ENCODE measurements around the gene DENND5B.
"Not testable (repeated sequence)": the region's sequence is repeated elsewhere in the genome, so short reads cannot be mapped to it uniquely, and the experiment has no call there.

Gene DENND5B

GRCh38 chr12:31485571-31485970, 105.4 kb downstream of the DENND5B start:
- Mint-ChIP-seq H3K4me1 (peaks cover 29% of the 10 kb centered on the region), H3K27ac (no peak overlapping the region), H3K27me3 (no peaks in the 10 kb centered on the region), H3K4me3 (no peak overlapping the region), H3K36me3 (peaks cover 38% of the 10 kb centered on the region), H3K9me3 (no peaks in the 10 kb centered on the region)
- no peak for ATAC-seq

DNA sequence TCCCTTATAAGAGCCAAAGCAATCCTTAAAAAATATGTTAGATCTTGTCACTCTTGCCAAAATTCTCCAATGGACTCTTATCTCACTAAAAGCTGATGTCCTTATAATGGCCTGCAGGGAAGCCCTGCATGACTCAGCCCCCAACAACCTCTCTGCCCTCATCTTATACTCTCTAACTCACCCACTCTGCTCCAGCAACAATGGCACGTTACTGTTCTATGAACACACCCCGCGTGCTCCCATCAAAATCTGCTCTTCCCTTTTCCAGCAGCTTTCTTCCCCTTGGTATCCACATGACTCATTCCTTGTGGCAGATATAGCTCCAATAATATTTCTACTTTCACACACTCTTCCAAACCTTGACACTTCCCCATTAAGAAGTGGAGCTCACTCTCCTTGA, 108.1 kb downstream of the DENND5B start:
- Mint-ChIP-seq H3K27ac (no peak overlapping the region), H3K4me1 (peaks cover 46% of the 10 kb centered on the region), H3K36me3 (peaks cover 28% of the 10 kb centered on the region), H3K27me3 (no peaks in the 10 kb centered on the region), H3K4me3 (no peak overlapping the region), H3K9me3 (no peaks in the 10 kb centered on the region)
- ATAC-seq = no peak

DNA sequence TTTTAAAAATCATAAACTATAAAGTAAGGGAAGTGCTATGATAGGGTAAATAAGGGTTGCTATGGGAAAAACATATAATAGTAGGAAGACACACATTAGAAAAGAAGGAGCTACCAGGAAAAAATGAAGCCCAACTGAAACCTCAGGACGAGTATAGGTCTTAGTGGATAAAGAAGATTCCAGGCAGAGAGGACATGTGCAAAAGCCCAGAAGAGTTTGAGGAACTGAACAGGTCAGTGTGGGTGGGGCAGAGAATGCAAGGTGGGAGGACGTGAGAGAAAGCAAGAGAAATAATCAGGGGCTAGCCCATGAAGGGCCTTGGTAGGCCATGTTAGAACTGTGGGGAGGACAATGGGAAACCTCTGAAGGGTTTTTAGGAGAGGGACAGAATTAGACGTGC, 109.5 kb downstream of the DENND5B start:
- Mint-ChIP-seq H3K27me3 (no peaks in the 10 kb centered on the region), H3K9me3 (no peaks in the 10 kb centered on the region), H3K4me1 (peaks cover 55% of the 10 kb centered on the region), H3K27ac (no peak overlapping the region), H3K4me3 (no peak overlapping the region), H3K36me3 (peaks cover 35% of the 10 kb centered on the region)
- ATAC-seq = peak; percentile 45

- Mint-ChIP-seq H3K27ac (peak overlapping the region; percentile 9), H3K27me3 (no peaks in the 10 kb centered on the region), H3K4me3 (no peak overlapping the region), H3K36me3 (peaks cover 38% of the 10 kb centered on the region), H3K4me1 (peaks cover 58% of the 10 kb centered on the region), H3K9me3 (no peaks in the 10 kb centered on the region)
- ATAC-seq = no peak
Observed at GRCh38 chr12:31479516-31480210, 111.3 kb downstream of the DENND5B start.

- H3K27me3 Mint-ChIP-seq = no peaks in the 10 kb centered on the region
- ATAC-seq = no peak
Observed at GRCh38 chr12:31478898-31479297, 112.0 kb downstream of the DENND5B start.

DNA sequence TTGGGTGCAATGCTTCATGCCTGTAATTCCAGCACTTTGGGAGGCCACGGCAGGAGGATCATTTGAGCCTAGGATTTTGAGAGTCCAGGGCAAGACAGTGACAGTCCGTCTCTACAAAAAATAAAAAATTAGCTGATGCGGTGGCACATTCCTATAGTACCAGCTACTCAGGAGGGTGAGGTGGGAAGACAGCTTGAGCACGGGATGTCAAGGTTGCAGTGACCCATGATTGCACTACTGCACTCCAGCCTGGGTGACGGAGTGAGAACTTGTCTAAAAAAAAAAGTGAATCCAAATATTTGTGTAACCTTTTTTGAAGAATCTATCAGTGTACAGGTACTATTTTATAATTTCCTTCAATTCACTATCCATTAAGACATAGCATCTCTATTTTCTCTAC, 112.5 kb downstream of the DENND5B start:
- H3K27ac Mint-ChIP-seq = no peak overlapping the region
- H3K4me1 Mint-ChIP-seq = peaks cover 58% of the 10 kb centered on the region
- H3K27me3 Mint-ChIP-seq = no peaks in the 10 kb centered on the region

More at GRCh38 chr12:31478898-31479297, 112.0 kb downstream of the DENND5B start:
- Mint-ChIP-seq H3K4me1 (peaks cover 58% of the 10 kb centered on the region), H3K36me3 (peaks cover 38% of the 10 kb centered on the region), H3K27ac (peak overlapping the region; percentile 9), H3K9me3 (no peaks in the 10 kb centered on the region), H3K4me3 (no peak overlapping the region)

GRCh38 chr12:31477687-31478086, 113.2 kb downstream of the DENND5B start:
- Mint-ChIP-seq H3K4me1 (peaks cover 54% of the 10 kb centered on the region), H3K36me3 (peaks cover 33% of the 10 kb centered on the region), H3K4me3 (no peak overlapping the region), H3K27me3 (no peaks in the 10 kb centered on the region), H3K9me3 (no peaks in the 10 kb centered on the region), H3K27ac (no peak overlapping the region)
- no peak for ATAC-seq

More for the DNA sequence above, 112.5 kb downstream of the DENND5B start:
- Mint-ChIP-seq H3K9me3 (no peaks in the 10 kb centered on the region), H3K4me3 (no peak overlapping the region), H3K36me3 (peaks cover 38% of the 10 kb centered on the region)
- ATAC-seq = no peak

DNA sequence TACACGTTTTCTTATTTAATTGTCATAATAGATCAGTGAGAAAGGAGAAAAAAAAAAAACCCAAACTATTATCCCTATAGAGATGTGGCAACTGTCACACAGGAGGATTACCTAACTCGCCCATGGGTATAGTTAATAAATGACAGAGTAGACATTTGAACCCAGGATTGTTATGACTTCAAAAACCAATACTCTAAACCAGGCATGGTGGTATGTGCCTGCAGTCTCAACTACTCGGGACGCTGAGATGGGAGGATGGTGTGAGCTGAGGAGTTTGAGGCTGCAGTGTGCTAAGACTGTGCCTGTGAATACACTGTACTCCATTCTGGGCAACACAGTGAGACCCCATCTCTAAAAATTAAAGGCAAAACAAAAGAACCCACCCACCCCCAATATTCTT, 114.5 kb downstream of the DENND5B start:
- Mint-ChIP-seq H3K27me3 (no peaks in the 10 kb centered on the region), H3K27ac (no peak overlapping the region), H3K36me3 (peaks cover 24% of the 10 kb centered on the region), H3K4me1 (peaks cover 42% of the 10 kb centered on the region), H3K4me3 (no peak overlapping the region), H3K9me3 (no peaks in the 10 kb centered on the region)
- ATAC-seq = no peak

- not testable (repeated sequence) for ATAC-seq, H3K4me3 Mint-ChIP-seq, H3K9me3 Mint-ChIP-seq, H3K27ac Mint-ChIP-seq, H3K27me3 Mint-ChIP-seq
- Mint-ChIP-seq H3K36me3 (peaks cover 22% of the 10 kb centered on the region), H3K4me1 (peaks cover 36% of the 10 kb centered on the region)
Observed at GRCh38 chr12:31475610-31476009, 115.3 kb downstream of the DENND5B start.

DNA sequence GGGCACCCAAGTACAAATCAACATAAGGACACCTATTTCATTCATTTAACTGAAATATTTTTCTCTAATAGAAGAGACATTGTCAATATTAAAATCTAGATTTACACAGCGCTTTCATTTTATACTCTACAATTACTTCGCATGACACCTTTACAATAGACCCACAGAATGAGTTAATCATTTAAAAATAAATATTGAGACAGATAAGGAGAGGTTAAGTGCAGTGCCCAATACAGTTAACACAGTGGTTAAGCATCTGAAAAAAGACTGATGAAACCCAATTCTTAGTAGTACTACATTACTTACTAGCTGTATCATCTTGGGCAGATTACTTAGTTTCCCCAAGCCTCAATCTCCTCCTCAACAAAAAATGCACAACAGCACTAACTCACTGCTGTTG, 116.2 kb downstream of the DENND5B start:
- no peak for ATAC-seq
- Mint-ChIP-seq H3K27me3 (no peaks in the 10 kb centered on the region), H3K27ac (no peak overlapping the region), H3K9me3 (no peaks in the 10 kb centered on the region), H3K4me1 (peaks cover 29% of the 10 kb centered on the region), H3K4me3 (no peak overlapping the region), H3K36me3 (peaks cover 24% of the 10 kb centered on the region)

DNA sequence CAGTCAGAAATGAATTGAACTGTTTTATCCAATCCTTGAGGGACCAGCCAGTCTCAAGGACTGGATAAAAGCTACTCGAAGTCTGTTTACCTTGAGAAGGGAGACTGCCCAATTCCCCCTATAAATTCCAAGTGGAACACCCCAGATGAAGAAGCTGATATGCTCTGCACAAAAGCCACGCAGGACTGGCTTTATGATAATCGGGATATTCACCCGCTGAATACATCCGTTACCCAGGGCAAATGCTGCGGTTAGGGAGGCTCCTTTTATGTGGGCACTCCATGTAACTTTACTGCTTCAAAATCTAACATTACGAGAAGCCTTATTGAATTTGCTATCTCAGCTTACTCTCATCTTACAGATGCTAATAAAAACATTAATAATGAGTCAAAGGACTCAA, 119.1 kb downstream of the DENND5B start:
- Mint-ChIP-seq H3K4me1 (peaks cover 22% of the 10 kb centered on the region), H3K4me3 (no peak overlapping the region), H3K36me3 (peaks cover 23% of the 10 kb centered on the region), H3K27me3 (no peaks in the 10 kb centered on the region), H3K27ac (no peak overlapping the region), H3K9me3 (no peaks in the 10 kb centered on the region)
- ATAC-seq = no peak

DNA sequence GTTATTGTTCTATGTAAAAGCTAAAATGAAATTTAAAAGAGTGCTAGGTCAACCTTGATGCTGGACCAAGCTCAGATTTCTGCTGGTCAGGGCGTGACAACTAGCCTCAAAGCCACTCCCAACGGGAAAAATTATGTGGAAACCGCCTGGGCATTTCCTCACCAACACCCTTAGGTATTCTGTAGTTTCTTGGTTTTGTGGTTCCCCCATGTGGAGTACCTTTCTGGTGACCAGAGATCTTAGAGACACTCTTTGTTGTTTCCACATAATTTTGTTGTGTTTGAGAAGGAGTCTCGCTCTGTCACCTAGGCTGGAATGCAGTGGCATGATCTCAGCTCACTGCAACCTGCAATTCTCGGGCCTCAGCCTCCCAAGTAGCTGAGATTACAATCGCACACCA, 119.9 kb downstream of the DENND5B start:
- Mint-ChIP-seq H3K4me1 (peaks cover 19% of the 10 kb centered on the region), H3K9me3 (no peaks in the 10 kb centered on the region), H3K27ac (no peak overlapping the region)

DNA sequence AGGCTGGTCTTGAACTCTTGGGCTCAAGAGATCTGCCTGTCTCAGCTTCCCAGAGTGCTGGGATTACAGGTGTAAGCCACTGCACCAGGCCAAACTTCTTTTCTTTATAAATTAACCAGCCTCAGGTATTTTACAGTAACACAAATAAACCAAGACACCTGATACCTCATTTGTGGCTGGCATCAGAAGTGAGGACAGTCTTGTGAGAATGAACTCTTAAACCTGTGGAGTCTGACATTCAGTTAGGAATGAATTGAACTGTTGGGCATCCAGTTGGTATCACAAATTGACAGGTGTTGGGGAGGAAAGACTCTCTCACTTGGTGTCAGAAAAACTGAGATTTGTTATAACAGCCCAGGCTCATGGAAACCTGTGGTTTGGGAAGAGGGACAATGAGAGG, 120.5 kb downstream of the DENND5B start:
- Mint-ChIP-seq H3K4me3 (no peak overlapping the region), H3K4me1 (peaks cover 22% of the 10 kb centered on the region), H3K9me3 (peaks cover 2% of the 10 kb centered on the region), H3K27ac (no peak overlapping the region), H3K36me3 (peaks cover 27% of the 10 kb centered on the region), H3K27me3 (no peaks in the 10 kb centered on the region)
- ATAC-seq = no peak

More for the DNA sequence above, 119.9 kb downstream of the DENND5B start:
- H3K36me3 Mint-ChIP-seq = peaks cover 24% of the 10 kb centered on the region
- ATAC-seq = no peak
- no peak overlapping the region for H3K4me3 Mint-ChIP-seq
- H3K27me3 Mint-ChIP-seq = no peaks in the 10 kb centered on the region

DNA sequence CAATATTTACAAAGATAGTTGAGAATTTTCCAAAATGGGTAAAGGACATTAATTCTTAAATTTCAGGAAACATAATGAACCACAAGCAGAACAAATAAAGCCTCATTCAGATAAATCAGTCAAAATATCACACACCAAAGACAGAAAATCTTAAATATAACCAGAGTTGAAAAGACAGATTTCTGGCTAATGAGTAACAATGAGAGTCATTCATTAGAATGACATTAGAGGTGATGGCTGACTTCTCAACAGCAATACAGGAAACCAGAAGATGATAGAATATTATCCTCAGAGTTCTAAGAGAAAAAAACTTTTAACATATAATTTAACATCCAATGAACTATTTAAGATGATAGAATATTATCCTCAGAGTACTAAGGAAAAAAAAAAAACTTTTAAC, 124.2 kb downstream of the DENND5B start:
- Mint-ChIP-seq H3K36me3 (peaks cover 25% of the 10 kb centered on the region), H3K9me3 (peaks cover 2% of the 10 kb centered on the region), H3K4me1 (peaks cover 25% of the 10 kb centered on the region), H3K4me3 (no peak overlapping the region), H3K27ac (no peak overlapping the region), H3K27me3 (no peaks in the 10 kb centered on the region)
- no peak for ATAC-seq

GRCh38 chr12:31465002-31465401, 125.9 kb downstream of the DENND5B start:
- no peak for ATAC-seq
- Mint-ChIP-seq H3K4me3 (no peak overlapping the region), H3K36me3 (peaks cover 30% of the 10 kb centered on the region)

GRCh38 chr12:31460024-31460423, 130.9 kb downstream of the DENND5B start:
- Mint-ChIP-seq H3K4me1 (peaks cover 6% of the 10 kb centered on the region), H3K4me3 (no peak overlapping the region), H3K27ac (no peak overlapping the region), H3K36me3 (peaks cover 23% of the 10 kb centered on the region), H3K9me3 (no peaks in the 10 kb centered on the region), H3K27me3 (no peaks in the 10 kb centered on the region)
- ATAC-seq = no peak

More at GRCh38 chr12:31465002-31465401, 125.9 kb downstream of the DENND5B start:
- H3K4me1 Mint-ChIP-seq = peaks cover 28% of the 10 kb centered on the region
- peaks cover 2% of the 10 kb centered on the region for H3K9me3 Mint-ChIP-seq
- H3K27ac Mint-ChIP-seq = no peak overlapping the region
- no peaks in the 10 kb centered on the region for H3K27me3 Mint-ChIP-seq
